Ishikawa (cell line): ENCODE measurements around the gene RARA.

Experiments used
- CREB1 ChIP-seq: IDR thresholded peaks from 2 replicates; pipeline ENCODE4 v1.6.1; 2012; ENCODE audit warnings: low read depth
- EGR1 ChIP-seq: IDR thresholded peaks from 2 replicates; pipeline ENCODE4 v1.6.1; 2012
- EP300 ChIP-seq: IDR thresholded peaks from 2 replicates; pipeline ENCODE4 v1.6.1; 2012; ENCODE audit warnings: borderline replicate concordance
- FOXM1 ChIP-seq: IDR thresholded peaks from 2 replicates; pipeline ENCODE4 v1.6.1; 2012; ENCODE audit warnings: low read depth, borderline replicate concordance
- NFIC ChIP-seq: IDR thresholded peaks from 2 replicates; pipeline ENCODE4 v1.6.1; 2012
- RAD21 ChIP-seq: IDR thresholded peaks from 2 replicates; pipeline ENCODE4 v1.6.1; 2012; ENCODE audit warnings: low read depth
- TAF1 ChIP-seq: IDR thresholded peaks from 2 replicates; pipeline ENCODE4 v1.6.1; 2012; ENCODE audit warnings: low read depth, mild to moderate bottlenecking
- TEAD4 ChIP-seq: IDR thresholded peaks from 2 replicates; pipeline ENCODE4 v1.6.1; 2012
- YY1 ChIP-seq: IDR thresholded peaks from 2 replicates; pipeline ENCODE4 v1.6.1; 2012; ENCODE audit warnings: low read depth
- TF ChIP-seq, protein P1 (sequence below): IDR thresholded peaks from 2 replicates; pipeline ENCODE4 v1.6.1; 2012; ENCODE audit warnings: low read depth, mild to moderate bottlenecking
- TF ChIP-seq, protein P2 (sequence below): IDR thresholded peaks from 2 replicates; pipeline ENCODE4 v1.6.1; 2012

DNA sequence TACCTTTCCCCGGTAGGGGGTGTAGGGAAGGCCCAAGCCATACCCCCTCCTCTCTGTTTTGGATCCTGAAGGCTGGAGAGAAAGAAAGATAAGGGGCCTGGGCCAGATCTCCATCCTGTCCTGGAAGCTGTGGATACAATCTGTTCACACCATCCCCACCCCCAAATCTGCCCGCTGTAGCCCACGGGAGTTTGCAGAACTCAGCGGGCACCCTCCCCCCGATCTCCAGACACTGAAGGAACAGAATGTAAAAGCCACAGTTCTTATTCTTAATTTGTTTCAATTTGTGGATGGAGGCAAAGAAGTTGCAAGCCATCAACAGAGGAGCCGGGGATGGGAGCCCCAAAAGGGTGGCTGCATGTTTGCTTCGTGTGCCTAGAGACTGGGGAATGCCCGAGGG, 28.4 kb downstream of the RARA start:
- TF ChIP-seq EGR1 (no peak), CREB1 (no peak), RAD21 (no peak), TEAD4 (no peak), FOXM1 (no peak), EP300 (no peak), TAF1 (no peak), YY1 (no peak), NFIC (no peak)
- TF ChIP-seq, protein P1, sequence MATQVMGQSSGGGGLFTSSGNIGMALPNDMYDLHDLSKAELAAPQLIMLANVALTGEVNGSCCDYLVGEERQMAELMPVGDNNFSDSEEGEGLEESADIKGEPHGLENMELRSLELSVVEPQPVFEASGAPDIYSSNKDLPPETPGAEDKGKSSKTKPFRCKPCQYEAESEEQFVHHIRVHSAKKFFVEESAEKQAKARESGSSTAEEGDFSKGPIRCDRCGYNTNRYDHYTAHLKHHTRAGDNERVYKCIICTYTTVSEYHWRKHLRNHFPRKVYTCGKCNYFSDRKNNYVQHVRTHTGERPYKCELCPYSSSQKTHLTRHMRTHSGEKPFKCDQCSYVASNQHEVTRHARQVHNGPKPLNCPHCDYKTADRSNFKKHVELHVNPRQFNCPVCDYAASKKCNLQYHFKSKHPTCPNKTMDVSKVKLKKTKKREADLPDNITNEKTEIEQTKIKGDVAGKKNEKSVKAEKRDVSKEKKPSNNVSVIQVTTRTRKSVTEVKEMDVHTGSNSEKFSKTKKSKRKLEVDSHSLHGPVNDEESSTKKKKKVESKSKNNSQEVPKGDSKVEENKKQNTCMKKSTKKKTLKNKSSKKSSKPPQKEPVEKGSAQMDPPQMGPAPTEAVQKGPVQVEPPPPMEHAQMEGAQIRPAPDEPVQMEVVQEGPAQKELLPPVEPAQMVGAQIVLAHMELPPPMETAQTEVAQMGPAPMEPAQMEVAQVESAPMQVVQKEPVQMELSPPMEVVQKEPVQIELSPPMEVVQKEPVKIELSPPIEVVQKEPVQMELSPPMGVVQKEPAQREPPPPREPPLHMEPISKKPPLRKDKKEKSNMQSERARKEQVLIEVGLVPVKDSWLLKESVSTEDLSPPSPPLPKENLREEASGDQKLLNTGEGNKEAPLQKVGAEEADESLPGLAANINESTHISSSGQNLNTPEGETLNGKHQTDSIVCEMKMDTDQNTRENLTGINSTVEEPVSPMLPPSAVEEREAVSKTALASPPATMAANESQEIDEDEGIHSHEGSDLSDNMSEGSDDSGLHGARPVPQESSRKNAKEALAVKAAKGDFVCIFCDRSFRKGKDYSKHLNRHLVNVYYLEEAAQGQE = no peak
- TF ChIP-seq, protein P2, sequence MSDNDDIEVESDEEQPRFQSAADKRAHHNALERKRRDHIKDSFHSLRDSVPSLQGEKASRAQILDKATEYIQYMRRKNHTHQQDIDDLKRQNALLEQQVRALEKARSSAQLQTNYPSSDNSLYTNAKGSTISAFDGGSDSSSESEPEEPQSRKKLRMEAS = no peak
